ENCODE measurements around the gene CLCN2.

Gene CLCN2

DNA sequence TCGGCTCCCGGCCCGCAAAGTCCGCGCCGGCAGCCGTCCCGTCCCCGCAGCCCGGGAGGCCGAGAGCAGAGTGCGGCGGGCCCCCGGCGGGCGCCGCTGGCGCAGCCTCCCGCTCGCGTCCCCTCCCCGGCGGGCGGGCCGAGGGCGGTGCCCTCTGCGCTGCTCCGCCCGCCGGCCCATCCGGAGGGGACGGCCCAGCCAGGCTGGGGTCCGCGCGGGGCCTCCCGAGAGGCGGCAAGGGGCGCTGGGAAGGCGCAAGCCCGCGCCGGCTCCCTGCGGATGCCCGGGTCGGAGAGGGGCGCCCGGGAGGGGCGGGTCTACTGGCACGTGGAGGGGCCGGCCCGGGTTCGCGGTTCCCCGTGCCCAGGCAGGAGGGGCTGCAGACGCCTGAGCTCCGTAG, at the start of gene CLCN2, which contains the start of gene POLR2H:
TSS of gene CLCN2 (minus strand) at position 74 of the 400 bp plus-strand sequence. CDS start 126 bp downstream, outside the sequence.
TSS of gene POLR2H (plus strand) at position 179 of the 400 bp plus-strand sequence. CDS start 1,783 bp downstream, outside the sequence.
- no peak for DNase-seq (ENCODE audit: low read depth)

DNA sequence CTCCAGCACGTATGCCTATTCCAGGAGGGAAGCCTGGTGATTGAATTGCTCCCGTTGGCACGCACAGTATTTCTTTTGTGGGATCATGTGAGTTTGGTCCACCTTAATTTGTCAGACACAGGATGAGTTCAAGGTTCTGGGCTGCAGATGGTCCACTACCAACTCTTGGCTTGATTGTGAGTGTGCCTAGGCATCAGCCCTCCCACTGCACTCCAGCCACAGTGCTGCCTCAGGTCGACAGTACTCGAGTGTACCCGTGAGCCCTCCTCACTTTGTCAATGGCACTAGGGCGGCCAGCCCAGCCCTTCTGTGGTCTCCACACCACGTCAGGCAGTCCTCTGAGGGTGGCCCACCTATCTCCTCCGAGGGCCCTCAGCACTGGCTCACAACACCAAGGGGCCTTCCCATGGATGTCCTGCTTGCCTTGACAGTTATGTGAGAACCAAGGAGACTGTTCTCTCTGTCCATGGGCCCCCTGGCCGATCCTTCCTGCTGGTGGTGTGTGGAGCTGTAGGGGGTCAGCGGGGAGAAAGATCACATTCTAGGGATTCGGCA, 48.6 kb upstream of the CLCN2 start:
- no peak for DNase-seq (ENCODE audit: low read depth)

DNA sequence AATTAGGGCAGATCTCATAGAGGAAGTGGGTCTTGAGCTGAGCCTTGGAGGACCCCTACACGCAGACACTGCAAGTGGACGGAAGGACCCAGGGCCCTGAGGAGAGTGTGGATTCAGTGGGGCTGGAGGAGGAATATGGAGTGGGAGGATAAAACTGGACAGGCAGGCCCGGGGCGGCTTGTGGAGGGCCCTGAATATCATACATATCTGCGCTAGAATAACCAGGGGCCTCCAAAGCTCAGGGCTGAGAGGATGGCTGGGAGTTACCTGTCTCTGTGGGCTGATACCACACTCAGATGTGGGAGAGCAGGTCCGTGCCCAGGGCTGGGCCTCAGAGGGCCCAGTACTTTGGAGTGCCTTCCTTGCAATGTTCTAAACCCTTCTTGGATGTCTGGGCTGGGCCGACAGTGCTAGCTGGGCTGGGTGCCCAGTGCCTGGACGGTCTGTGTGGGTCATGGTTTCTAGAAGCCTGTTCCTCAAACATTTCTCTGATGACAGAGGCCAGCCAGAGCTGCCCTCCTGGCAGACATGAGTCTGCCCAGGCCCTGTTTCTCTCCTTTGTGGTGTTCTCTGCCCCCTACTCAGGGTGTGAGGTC, 48.0 kb upstream of the CLCN2 start:
- no peak for DNase-seq (ENCODE audit: low read depth)

GRCh38 chr3:184405075-184406030, 43.9 kb upstream of the CLCN2 start:
- no peak for DNase-seq (ENCODE audit: low read depth)

DNA sequence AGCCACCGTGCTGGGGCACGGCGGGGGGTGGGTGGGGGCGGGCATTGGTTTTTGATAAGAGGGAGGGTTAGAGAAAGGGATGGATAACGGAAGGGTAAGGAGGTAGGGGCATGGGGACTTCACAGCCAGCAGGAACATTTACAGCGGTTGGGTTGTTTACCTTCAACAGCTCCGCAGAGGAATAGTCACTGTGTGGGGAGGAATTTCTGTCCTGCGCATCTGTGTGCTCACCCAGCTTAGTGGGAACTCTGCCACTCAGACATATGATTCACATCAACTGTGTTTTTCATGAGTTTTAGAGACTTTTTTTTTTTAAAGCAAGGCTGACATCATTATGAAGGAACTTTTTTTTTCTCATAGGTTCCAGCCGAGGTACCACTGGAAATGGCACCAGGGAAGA, 38.0 kb upstream of the CLCN2 start:
- DNase-seq (ENCODE audit: low read depth): peak; percentile 78

DNA sequence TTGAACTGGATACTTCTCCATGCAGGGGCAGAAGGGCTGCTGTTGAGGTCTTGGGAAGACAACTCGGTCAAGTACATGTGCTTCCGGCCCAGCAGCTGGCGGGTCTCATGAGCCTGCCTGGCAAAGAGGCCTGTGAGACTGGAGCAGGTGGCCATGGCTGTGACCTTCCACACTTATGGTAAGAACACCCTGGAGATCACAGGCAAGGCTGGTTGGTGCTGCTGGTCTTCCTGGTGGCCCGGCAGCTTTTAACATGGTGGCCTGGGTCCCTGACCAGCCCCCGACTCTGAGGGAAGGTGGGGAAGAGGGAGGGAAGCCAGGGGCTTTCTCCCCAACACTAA, 33.9 kb upstream of the CLCN2 start:
- DNase-seq (ENCODE audit: low read depth): no peak

- DNase-seq (ENCODE audit: low read depth): no peak
Measured at GRCh38 chr3:184391266-184391665, 29.9 kb upstream of the CLCN2 start.

DNA sequence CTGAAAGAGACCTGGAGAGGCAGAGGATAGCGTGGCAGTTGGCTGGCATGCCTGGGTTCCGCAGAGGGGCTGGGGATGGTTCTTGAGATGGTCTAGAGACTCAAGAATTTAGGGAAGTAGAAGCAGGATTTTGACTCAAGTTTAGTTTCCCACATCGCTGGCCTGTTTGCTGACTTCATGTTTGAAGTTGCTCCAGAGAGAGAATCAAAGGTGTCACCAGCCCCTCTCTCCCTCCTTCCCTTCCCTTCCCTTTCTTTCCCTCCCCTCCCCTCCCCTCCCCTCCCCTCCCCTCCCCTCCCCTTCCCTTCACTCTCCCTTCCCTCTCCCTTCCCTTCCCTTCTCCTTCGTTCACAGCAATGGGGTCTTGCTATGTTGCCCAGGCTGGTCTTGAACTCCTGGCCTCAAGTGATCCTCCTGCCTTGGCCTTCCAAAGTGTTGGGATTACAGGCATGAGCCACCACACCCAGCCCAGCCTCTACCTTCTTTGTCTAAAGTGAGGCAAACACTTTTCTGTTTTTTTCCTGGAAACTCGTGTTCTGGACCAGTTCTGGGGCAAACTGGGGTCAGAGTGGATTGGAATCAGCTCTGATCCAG, 28.6 kb upstream of the CLCN2 start:
- DNase-seq (ENCODE audit: low read depth): no peak

DNA sequence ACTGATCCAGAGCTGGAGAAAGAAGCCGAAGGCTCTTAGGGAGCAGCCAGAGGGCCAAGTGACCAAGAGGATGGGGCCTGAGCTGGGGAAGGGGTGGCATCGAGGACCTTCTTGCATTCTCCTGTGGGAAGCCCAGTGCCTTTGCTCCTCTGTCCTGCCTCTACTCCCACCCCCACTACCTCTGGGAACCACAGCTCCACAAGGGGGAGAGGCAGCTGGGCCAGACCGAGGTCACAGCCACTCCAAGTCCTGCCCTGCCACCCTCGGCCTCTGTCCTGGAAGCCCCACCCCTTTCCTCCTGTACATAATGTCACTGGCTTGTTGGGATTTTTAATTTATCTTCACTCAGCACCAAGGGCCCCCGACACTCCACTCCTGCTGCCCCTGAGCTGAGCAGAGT, 28.0 kb upstream of the CLCN2 start:
- no peak for DNase-seq (ENCODE audit: low read depth)

- DNase-seq (ENCODE audit: low read depth): no peak
Measured at GRCh38 chr3:184388936-184389230, 27.5 kb upstream of the CLCN2 start.

DNA sequence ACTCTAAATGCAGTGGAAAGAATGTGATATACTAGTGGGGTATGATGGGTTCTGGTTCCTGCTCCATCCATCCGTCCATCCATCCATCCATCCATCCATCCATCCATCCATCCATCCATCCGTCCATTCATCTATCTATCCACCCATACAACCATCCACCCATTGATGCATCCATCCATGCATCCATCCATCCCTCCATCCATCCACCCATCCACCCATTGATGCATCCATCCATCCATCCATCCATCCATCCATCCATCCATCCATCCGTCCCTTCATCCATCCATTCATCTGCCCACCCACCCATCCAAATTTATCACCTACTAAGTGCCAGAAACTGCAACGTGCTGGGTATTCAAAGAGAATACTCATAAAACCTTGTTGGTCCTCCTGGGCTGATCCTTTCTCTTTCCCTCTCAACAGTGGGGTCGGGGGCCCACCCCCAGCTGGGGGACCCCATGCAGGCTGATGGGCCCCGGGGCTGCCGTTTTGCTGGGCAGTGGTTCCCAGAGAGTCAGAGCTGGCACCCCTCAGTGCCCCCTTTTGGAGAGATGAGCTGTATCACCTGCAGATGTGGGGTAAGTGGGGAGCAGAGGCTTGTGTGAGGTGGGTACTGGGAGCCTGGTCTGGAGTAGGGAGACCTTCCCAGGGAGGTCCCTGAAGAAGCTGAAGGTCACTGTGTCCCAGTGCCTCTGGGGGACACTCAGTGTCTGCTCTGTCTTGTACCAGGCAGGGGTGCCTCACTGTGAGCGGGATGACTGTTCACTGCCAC, 26.9 kb upstream of the CLCN2 start:
- no peak for DNase-seq (ENCODE audit: low read depth)

- DNase-seq (ENCODE audit: low read depth): no peak
Measured at GRCh38 chr3:184387174-184387714, 25.8 kb upstream of the CLCN2 start.

GRCh38 chr3:184386047-184386806, 24.8 kb upstream of the CLCN2 start:
- no peak for DNase-seq (ENCODE audit: low read depth)

DNA sequence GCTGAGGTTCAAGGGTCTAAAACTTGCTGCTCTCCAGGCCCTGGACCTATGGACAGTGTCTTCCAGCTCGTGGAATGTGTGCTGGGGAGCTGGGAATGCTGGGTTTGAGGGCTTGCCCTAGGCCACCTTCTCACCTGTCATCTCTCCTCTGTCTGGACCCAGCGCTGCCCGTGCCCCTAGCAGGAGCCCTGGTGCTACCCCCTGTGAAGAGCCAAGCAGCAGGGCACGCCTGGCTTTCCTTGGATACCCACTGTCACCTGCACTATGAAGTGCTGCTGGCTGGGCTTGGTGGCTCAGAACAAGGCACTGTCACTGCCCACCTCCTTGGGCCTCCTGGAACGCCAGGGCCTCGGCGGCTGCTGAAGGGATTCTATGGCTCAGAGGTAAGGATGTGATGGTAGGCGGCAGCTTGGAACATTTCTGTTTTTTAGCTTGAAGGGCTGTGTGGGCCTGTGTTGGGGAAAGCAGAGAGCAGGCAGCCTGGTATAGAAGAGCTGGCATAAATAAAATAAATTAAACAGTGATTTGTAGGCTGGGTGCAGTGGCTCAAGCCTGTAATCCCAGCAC, 23.5 kb upstream of the CLCN2 start:
- no peak for DNase-seq (ENCODE audit: low read depth)

DNA sequence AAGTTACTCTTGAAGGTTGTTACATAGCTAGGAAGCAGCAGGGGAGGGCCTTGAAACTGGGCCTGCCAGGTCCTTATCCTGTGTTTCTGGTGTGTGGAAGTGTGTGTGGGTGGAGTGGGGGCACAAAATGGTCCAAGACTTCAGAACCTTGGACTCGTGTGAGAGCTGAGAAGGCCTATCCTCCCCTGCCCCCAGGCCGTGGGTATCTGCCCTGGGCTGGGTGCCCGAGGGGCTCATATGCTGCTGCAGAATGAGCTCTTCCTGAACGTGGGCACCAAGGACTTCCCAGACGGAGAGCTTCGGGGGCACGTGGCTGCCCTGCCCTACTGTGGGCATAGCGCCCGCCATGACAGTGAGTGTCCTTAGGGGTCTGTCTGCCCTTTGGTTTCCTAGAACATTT, 22.9 kb upstream of the CLCN2 start:
- no peak for DNase-seq (ENCODE audit: low read depth)

GRCh38 chr3:184383033-184383740, 21.8 kb upstream of the CLCN2 start:
- DNase-seq (ENCODE audit: low read depth): no peak

DNA sequence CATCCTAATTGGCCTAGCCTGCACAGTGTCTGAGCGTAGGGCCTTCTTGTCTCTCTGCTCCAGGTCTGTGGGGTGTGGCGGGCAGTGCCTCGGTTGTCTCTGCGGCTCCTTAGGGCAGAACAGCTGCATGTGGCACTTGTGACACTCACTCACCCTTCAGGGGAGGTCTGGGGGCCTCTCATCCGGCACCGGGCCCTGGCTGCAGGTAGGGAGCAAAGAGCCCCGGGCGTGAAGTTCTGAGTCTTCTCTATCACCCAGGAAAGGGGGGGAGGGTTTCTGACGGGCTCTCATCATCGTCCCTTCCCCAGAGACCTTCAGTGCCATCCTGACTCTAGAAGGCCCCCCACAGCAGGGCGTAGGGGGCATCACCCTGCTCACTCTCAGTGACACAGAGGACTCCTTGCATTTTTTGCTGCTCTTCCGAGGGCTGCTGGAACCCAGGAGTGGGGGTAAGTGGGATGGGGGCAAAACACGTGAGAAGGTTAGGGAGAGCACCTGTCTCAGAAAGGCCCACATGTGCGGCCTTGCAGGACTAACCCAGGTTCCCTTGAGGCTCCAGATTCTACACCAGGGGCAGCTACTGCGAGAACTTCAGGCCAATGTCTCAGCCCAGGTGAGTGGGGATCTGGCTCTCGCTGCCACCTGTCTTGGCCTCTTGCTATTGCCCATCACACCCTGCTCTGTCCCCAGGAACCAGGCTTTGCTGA, 21.1 kb upstream of the CLCN2 start:
- no peak for DNase-seq (ENCODE audit: low read depth)

- no peak for DNase-seq (ENCODE audit: low read depth)
Measured at GRCh38 chr3:184381261-184382224, 20.1 kb upstream of the CLCN2 start.

All from fibroblast of the conjunctiva (primary cell).